GM21367 (cell line): ENCODE measurements around the gene CPB1.
"Not testable (repeated sequence)": the region's sequence is repeated elsewhere in the genome, so short reads cannot be mapped to it uniquely, and the experiment has no call there.

ENCODE experiments used
- ATAC-seq: cut with Tn5 transposase; IDR thresholded peaks from one replicate; pipeline ENCODE4 v1.9.1; 2021; ENCODE audit not compliant: unreplicated experiment

Gene CPB1

GRCh38 chr3:148827585-148827984, at the start of gene CPB1:
Gene CPB1 (plus strand): TSS chr3:148827811. CDS start chr3:148827824, 13 bp downstream.
- no peak for ATAC-seq

- ATAC-seq, result no peak
Observed at GRCh38 chr3:148778926-148779325, 48.7 kb upstream of the CPB1 start.

- ATAC-seq, result not testable (repeated sequence)
Observed at GRCh38 chr3:148785026-148785425, 42.6 kb upstream of the CPB1 start.

- ATAC-seq, result not testable (repeated sequence)
Observed at GRCh38 chr3:148786159-148786558, 41.5 kb upstream of the CPB1 start.

GRCh38 chr3:148789146-148789545, 38.5 kb upstream of the CPB1 start:
- no peak for ATAC-seq

GRCh38 chr3:148789906-148790305, 37.7 kb upstream of the CPB1 start:
- ATAC-seq, result no peak

- no peak for ATAC-seq
Observed at GRCh38 chr3:148790370-148790769, 37.2 kb upstream of the CPB1 start.

GRCh38 chr3:148790851-148791735, 36.5 kb upstream of the CPB1 start:
- ATAC-seq, result no peak

GRCh38 chr3:148791920-148792319, 35.7 kb upstream of the CPB1 start:
- ATAC-seq, result no peak

- no peak for ATAC-seq
Observed at GRCh38 chr3:148792516-148792915, 35.1 kb upstream of the CPB1 start.

- no peak for ATAC-seq
Observed at GRCh38 chr3:148796799-148797198, 30.8 kb upstream of the CPB1 start.

- ATAC-seq, result no peak
Observed at GRCh38 chr3:148797795-148798194, 29.8 kb upstream of the CPB1 start.

- ATAC-seq, result no peak
Observed at GRCh38 chr3:148800414-148800813, 27.2 kb upstream of the CPB1 start.

- ATAC-seq, result no peak
Observed at GRCh38 chr3:148809835-148810234, 17.8 kb upstream of the CPB1 start.

GRCh38 chr3:148815316-148816110, 12.1 kb upstream of the CPB1 start:
- ATAC-seq, result no peak

- ATAC-seq, result no peak
Observed at GRCh38 chr3:148816427-148816826, 11.2 kb upstream of the CPB1 start.

- no peak for ATAC-seq
Observed at GRCh38 chr3:148816981-148817525, 10.6 kb upstream of the CPB1 start.

- no peak for ATAC-seq
Observed at GRCh38 chr3:148820361-148821245, 7.0 kb upstream of the CPB1 start.

GRCh38 chr3:148823026-148823425, 4.6 kb upstream of the CPB1 start:
- no peak for ATAC-seq

GRCh38 chr3:148825476-148825875, 2.1 kb upstream of the CPB1 start:
- no peak for ATAC-seq
